GM12873 (cell line): ENCODE measurements around the gene SYNPR.

Experiments
- CTCF ChIP-seq: IDR thresholded peaks from 2 replicates; pipeline ENCODE4 v1.5.1; 2012; ENCODE audit warnings: low read depth, mild to moderate bottlenecking, moderate library complexity, low read length, control low read depth; ENCODE audit not compliant: insufficient read depth; ENCODE audit errors: missing control alignments

SYNPR gene

GRCh38 chr3:63353383-63353782 lies 75.3 kb downstream of the SYNPR start:
- TF ChIP-seq CTCF = no peak

GRCh38 chr3:63354160-63354559 lies 76.1 kb downstream of the SYNPR start:
- no peak for TF ChIP-seq CTCF

GRCh38 chr3:63355809-63356208 lies 77.7 kb downstream of the SYNPR start:
- TF ChIP-seq CTCF = no peak

GRCh38 chr3:63364495-63364894 lies 86.4 kb downstream of the SYNPR start:
- no peak for TF ChIP-seq CTCF

GRCh38 chr3:63364910-63365309 lies 86.8 kb downstream of the SYNPR start:
- peak; percentile 22 for TF ChIP-seq CTCF

- TF ChIP-seq CTCF = no peak
Measured at GRCh38 chr3:63365671-63366070, 87.6 kb downstream of the SYNPR start.

- no peak for TF ChIP-seq CTCF
Measured at GRCh38 chr3:63370094-63370493, 92.0 kb downstream of the SYNPR start.
